Measurements from ENCODE around the gene PUM2.

PUM2 gene

GRCh38 chr2:20198796-20199632 is 151.6 kb downstream of the PUM2 start:
- TF ChIP-seq EZH2phosphoT487 (conservative IDR thresholded peaks at IDR 0.05; ENCODE audit: low read length) (no peak), CTCF (IDR thresholded peaks at IDR 0.05; ENCODE audit: insufficient read depth, low read length, poor library complexity, severe bottlenecking) (no peak)
- Histone ChIP-seq H3F3A (ENCODE audit: insufficient read depth) (no peaks in the 10 kb centered on the region), H3K4me3 (ENCODE audit: insufficient read depth, low read length, poor library complexity, severe bottlenecking) (no peak overlapping the region), H3K27ac (ENCODE audit: low read depth, low read length) (no peak overlapping the region), H3K9ac (ENCODE audit: low read length) (no peak overlapping the region), H3K36me3 (ENCODE audit: low read length) (no peaks in the 10 kb centered on the region), H3K9me2 (replicated peaks; ENCODE audit: insufficient read depth, low read length) (no peaks in the 10 kb centered on the region), H3K79me2 (ENCODE audit: insufficient read depth, low read length) (no peaks in the 10 kb centered on the region), H2AFZ (ENCODE audit: low read depth, low read length, severe bottlenecking) (no peak overlapping the region), H4K20me1 (ENCODE audit: low read depth, low read length) (no peaks in the 10 kb centered on the region), H3K27me3 (ENCODE audit: low read length) (no peaks in the 10 kb centered on the region), H3K4me2 (ENCODE audit: low read depth, low read length, poor library complexity, severe bottlenecking) (no peak overlapping the region), H3K9me3 (ENCODE audit: insufficient read depth, low read length) (no peaks in the 10 kb centered on the region)
